ENCODE data around the gene ATF6B. TPM values are rescaled to one million over a fixed set of nuclear protein-coding genes. Genes with fewer than 3 reads are reported as not detected.

ATF6B gene
- total and polyA plus RNA-seq, 2 of the 13 experiments (the other 11 are each of a cell fraction or from before 2014, with no cell fraction given): 18.1 to 44.0 TPM

GRCh38 chr6:32127717-32128592, at the start of gene ATF6B (continued):
- TF ChIP-seq ZXDC (CRISPR knock-in tag; IDR thresholded peaks at IDR 0.05) (no peak; the same call in 1 of the 2 replicates), PITX1 (CRISPR knock-in tag; IDR thresholded peaks at IDR 0.05) (peak; percentile 36; the same call in 1 of the 2 replicates), HNF4A (CRISPR knock-in tag; IDR thresholded peaks at IDR 0.05) (no peak), HNF4G (IDR thresholded peaks at IDR 0.05; ENCODE audit: borderline replicate concordance, low read depth, low read length) (no peak), HNF4G (CRISPR knock-in tag; IDR thresholded peaks at IDR 0.05; ENCODE audit: borderline replicate concordance, low read depth) (no peak), USF2 (IDR thresholded peaks at IDR 0.05; ENCODE audit: low read depth, low read length) (peak; percentile 86), USF2 (CRISPR knock-in tag; IDR thresholded peaks at IDR 0.05; ENCODE audit: borderline replicate concordance) (peak; percentile 86; the same call in 1 of the 2 replicates), FOXK1 (CRISPR knock-in tag; IDR thresholded peaks at IDR 0.05; ENCODE audit: borderline replicate concordance, low read depth) (peak; percentile 92), CEBPZ (IDR thresholded peaks at IDR 0.05; ENCODE audit: low read length) (peak; percentile 45; the same call in 1 of the 2 replicates), THAP11 (CRISPR knock-in tag; IDR thresholded peaks at IDR 0.05) (peak; percentile 95), MTA1 (CRISPR knock-in tag; IDR thresholded peaks at IDR 0.05; ENCODE audit: borderline replicate concordance) (peak; percentile 68; the same call in 1 of the 2 replicates), NFATC3 (CRISPR knock-in tag; IDR thresholded peaks at IDR 0.05) (0 out of 2 replicates have a peak, but pooled peaks have one; percentile 67), ZNF276 (CRISPR knock-in tag; IDR thresholded peaks at IDR 0.05; ENCODE audit: low read depth) (no peak)

Data from HepG2 (cell line).